ENCODE data around the gene TRPM8. TPM values are rescaled to one million over a fixed set of nuclear protein-coding genes. Genes with fewer than 3 reads are reported as not detected.

Gene TRPM8
- total RNA-seq, 1 donor from 2014 or later = not detected

DNA sequence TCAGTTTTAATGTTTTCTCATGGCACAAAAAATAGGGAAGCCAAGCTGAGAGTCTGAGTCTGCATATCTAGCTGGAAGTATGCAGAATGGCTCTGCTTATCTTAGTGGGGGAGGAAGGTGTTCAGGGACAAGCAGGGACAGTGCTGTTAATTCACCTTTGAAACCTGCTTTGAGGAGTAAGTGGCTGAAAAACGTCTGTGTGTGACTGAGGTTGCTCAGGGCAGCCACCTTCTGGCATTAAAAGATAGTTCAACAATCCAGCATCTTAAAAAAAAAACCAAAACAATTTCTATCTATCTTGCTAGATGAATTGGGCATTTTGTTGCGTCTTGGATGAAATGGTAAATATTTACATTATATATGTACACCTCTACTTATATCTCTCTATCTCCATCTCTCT, 2.0 kb upstream of the TRPM8 start:
- ChIA-PET CTCF (no interaction called here), POLR2A (no interaction called here)
- intact Hi-C loops (cut with micrococcal nuclease) = no loop called here
- no peaks in the 10 kb centered on the region for H3K9me3 Mint-ChIP-seq
- TF ChIP-seq, protein P1, sequence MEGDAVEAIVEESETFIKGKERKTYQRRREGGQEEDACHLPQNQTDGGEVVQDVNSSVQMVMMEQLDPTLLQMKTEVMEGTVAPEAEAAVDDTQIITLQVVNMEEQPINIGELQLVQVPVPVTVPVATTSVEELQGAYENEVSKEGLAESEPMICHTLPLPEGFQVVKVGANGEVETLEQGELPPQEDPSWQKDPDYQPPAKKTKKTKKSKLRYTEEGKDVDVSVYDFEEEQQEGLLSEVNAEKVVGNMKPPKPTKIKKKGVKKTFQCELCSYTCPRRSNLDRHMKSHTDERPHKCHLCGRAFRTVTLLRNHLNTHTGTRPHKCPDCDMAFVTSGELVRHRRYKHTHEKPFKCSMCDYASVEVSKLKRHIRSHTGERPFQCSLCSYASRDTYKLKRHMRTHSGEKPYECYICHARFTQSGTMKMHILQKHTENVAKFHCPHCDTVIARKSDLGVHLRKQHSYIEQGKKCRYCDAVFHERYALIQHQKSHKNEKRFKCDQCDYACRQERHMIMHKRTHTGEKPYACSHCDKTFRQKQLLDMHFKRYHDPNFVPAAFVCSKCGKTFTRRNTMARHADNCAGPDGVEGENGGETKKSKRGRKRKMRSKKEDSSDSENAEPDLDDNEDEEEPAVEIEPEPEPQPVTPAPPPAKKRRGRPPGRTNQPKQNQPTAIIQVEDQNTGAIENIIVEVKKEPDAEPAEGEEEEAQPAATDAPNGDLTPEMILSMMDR (IDR thresholded peaks at IDR 0.05) = no peak
- H3K27me3 Mint-ChIP-seq = peaks cover 21% of the 10 kb centered on the region
- H3K36me3 Mint-ChIP-seq (ENCODE audit: low read depth) = no peaks in the 10 kb centered on the region
- no peak overlapping the region for H3K27ac Mint-ChIP-seq
- ATAC-seq (ENCODE audit: low read depth) = no peak
- no peak for DNase-seq
- no peaks in the 10 kb centered on the region for H3K4me1 Mint-ChIP-seq
- no peak overlapping the region for H3K4me3 Mint-ChIP-seq

- H3K27ac Mint-ChIP-seq = no peak overlapping the region
- no peak overlapping the region for H3K4me3 Mint-ChIP-seq
- H3K36me3 Mint-ChIP-seq (ENCODE audit: low read depth) = no peaks in the 10 kb centered on the region
- CTCF ChIA-PET = no interaction called here
- DNase-seq (no peak), ATAC-seq (ENCODE audit: low read depth) (no peak)
- peaks cover 24% of the 10 kb centered on the region for H3K27me3 Mint-ChIP-seq
- TF ChIP-seq, protein P1 (IDR thresholded peaks at IDR 0.05) = no peak
- POLR2A ChIA-PET = no interaction called here
- intact Hi-C loops (cut with micrococcal nuclease) = no loop called here
- no peaks in the 10 kb centered on the region for H3K4me1 Mint-ChIP-seq
- H3K9me3 Mint-ChIP-seq = no peaks in the 10 kb centered on the region
These were observed 2.1 kb downstream of the TRPM8 start for GRCh38 chr2:233919319-233919718.

DNA sequence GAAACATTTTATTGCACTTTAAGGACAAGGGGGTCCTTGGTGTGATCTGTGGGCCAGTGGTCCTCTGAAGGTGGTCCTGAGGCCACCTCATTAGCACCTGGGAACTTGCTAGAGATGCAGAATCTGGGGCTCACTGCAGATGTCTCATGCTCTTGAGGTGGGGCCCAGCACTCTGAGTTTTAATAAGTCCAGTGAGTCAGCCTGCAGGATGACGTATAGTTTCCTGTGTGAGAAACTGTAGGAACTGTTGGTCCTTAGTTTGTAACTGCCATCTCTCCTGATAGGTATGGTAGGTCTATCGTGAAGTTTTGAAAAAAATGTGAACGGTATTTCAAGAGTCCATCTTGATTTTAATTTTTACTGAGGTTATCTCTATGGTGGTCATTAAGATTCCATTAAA, 2.8 kb downstream of the TRPM8 start:
- TF ChIP-seq, protein P1 (IDR thresholded peaks at IDR 0.05) = no peak
- no peak overlapping the region for H3K4me3 Mint-ChIP-seq
- intact Hi-C loops (cut with micrococcal nuclease) = no loop called here
- peaks cover 29% of the 10 kb centered on the region for H3K27me3 Mint-ChIP-seq
- no peak for ATAC-seq (ENCODE audit: low read depth)
- ChIA-PET CTCF (no interaction called here), POLR2A (interaction anchor here (0.7 kb wide), 1 partner anchor 1859 kb away, joined by 3 read pairs; no protein-coding TSS in a partner anchor)
- H3K4me1 Mint-ChIP-seq = no peaks in the 10 kb centered on the region
- no peaks in the 10 kb centered on the region for H3K9me3 Mint-ChIP-seq
- no peak for DNase-seq
- no peak overlapping the region for H3K27ac Mint-ChIP-seq
- H3K36me3 Mint-ChIP-seq (ENCODE audit: low read depth) = no peaks in the 10 kb centered on the region

- CTCF ChIA-PET = no interaction called here
- TF ChIP-seq, protein P1 (IDR thresholded peaks at IDR 0.05) = no peak
These were observed 5.3 kb downstream of the TRPM8 start for GRCh38 chr2:233922471-233922870.

DNA sequence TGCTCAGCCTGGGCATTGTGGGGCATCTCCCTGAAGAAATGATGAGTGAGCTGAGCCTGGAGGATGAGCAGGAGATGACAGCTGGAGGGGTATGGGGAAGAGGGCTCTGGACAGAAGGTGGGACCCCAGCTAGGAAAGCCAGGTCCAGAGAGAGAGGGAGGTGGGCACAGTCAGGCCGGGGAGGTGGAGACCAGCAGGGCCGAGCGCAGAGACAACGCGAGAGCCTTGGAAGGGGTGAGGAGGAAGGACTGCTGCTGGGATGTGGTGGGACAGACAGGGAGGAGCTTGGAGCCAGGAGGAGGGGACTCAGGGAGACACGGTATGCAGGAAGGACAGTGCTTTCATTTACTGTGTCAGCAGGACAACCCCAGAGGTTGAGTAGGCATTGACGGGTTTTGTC, 8.2 kb downstream of the TRPM8 start:
- DNase-seq (no peak), ATAC-seq (ENCODE audit: low read depth) (no peak)
- Mint-ChIP-seq H3K9me3 (no peaks in the 10 kb centered on the region), H3K27me3 (peaks cover 47% of the 10 kb centered on the region), H3K36me3 (ENCODE audit: low read depth) (no peaks in the 10 kb centered on the region), H3K27ac (no peak overlapping the region), H3K4me3 (no peak overlapping the region), H3K4me1 (no peaks in the 10 kb centered on the region)
- TF ChIP-seq, protein P1 (IDR thresholded peaks at IDR 0.05) = no peak
- CTCF ChIA-PET = no interaction called here
- intact Hi-C loops (cut with micrococcal nuclease) = no loop called here
- POLR2A ChIA-PET = no interaction called here

More at GRCh38 chr2:233922471-233922870, 5.3 kb downstream of the TRPM8 start:
- Mint-ChIP-seq H3K36me3 (ENCODE audit: low read depth) (no peaks in the 10 kb centered on the region), H3K4me3 (no peak overlapping the region), H3K9me3 (no peaks in the 10 kb centered on the region), H3K27ac (no peak overlapping the region), H3K4me1 (no peaks in the 10 kb centered on the region), H3K27me3 (peaks cover 41% of the 10 kb centered on the region)
- no peak for DNase-seq
- POLR2A ChIA-PET = no interaction called here
- intact Hi-C loops (cut with micrococcal nuclease) = no loop called here
- no peak for ATAC-seq (ENCODE audit: low read depth)
